GM21515 (cell line): ENCODE data around the gene CANX.

Experiments used
- ATAC-seq: cut with Tn5 transposase; IDR thresholded peaks from one replicate; pipeline ENCODE4 v1.9.1; 2021; ENCODE audit not compliant: unreplicated experiment

The CANX gene

GRCh38 chr5:179773686-179774040 is 74.9 kb downstream of the CANX start:
- ATAC-seq = no peak

- no peak for ATAC-seq
These were observed 75.7 kb downstream of the CANX start for GRCh38 chr5:179774442-179774841.

- no peak for ATAC-seq
These were observed 77.7 kb downstream of the CANX start for GRCh38 chr5:179776411-179776938.

- ATAC-seq = no peak
These were observed 78.7 kb downstream of the CANX start for GRCh38 chr5:179777456-179777855.

GRCh38 chr5:179777909-179778308 is 79.1 kb downstream of the CANX start:
- no peak for ATAC-seq

- ATAC-seq = no peak
These were observed 79.8 kb downstream of the CANX start for GRCh38 chr5:179778591-179778990.

- no peak for ATAC-seq
These were observed 81.1 kb downstream of the CANX start for GRCh38 chr5:179779826-179780225.

- no peak for ATAC-seq
These were observed 81.6 kb downstream of the CANX start for GRCh38 chr5:179780362-179780761.
